Nephron progenitor cell (in vitro differentiated cells): ENCODE data around the gene EYA3.

Experiments
- DNase-seq: peaks from one replicate; pipeline ENCODE4 v3.0.0; 2021
- H3K27ac Mint-ChIP-seq: 2 replicates; pipeline ENCODE4 v1.8.0; 2021; ENCODE audit warnings: mild to moderate bottlenecking, moderate library complexity, mixed read lengths
- H3K27me3 Mint-ChIP-seq: 2 replicates; pipeline ENCODE4 v1.8.0; 2021; ENCODE audit warnings: mild to moderate bottlenecking, low read depth, mixed read lengths; ENCODE audit not compliant: poor library complexity
- H3K36me3 Mint-ChIP-seq: 2 replicates; pipeline ENCODE4 v1.8.0; 2021; ENCODE audit warnings: low read depth, mixed read lengths
- H3K4me1 Mint-ChIP-seq: 2 replicates; pipeline ENCODE4 v1.8.0; 2021; ENCODE audit warnings: mixed read lengths
- H3K4me3 Mint-ChIP-seq: 2 replicates; pipeline ENCODE4 v1.8.0; 2021; ENCODE audit warnings: mild to moderate bottlenecking, moderate library complexity, mixed read lengths
- H3K9me3 Mint-ChIP-seq: 2 replicates; pipeline ENCODE4 v1.8.0; 2021; ENCODE audit warnings: mild to moderate bottlenecking, moderate library complexity, mixed read lengths
- CTCF ChIP-seq: fragments of 200-600 bp; sonication (generic); IDR thresholded peaks from 2 replicates; pipeline ENCODE4 v1.5.0; 2021; ENCODE audit warnings: antibody characterized with exemption

The EYA3 gene

GRCh38 chr1:28134651-28135207 is 46.3 kb upstream of the EYA3 start:
- peaks cover 25% of the 10 kb centered on the region for H3K4me1 Mint-ChIP-seq
- peaks cover 21% of the 10 kb centered on the region for H3K9me3 Mint-ChIP-seq
- no peaks in the 10 kb centered on the region for H3K36me3 Mint-ChIP-seq
- H3K4me3 Mint-ChIP-seq, result no peak overlapping the region
- peaks cover 10% of the 10 kb centered on the region for H3K27me3 Mint-ChIP-seq
- no peak for TF ChIP-seq CTCF
- no peak overlapping the region for H3K27ac Mint-ChIP-seq
- DNase-seq, result no peak

- H3K4me1 Mint-ChIP-seq, result peaks cover 25% of the 10 kb centered on the region
- H3K9me3 Mint-ChIP-seq, result peaks cover 21% of the 10 kb centered on the region
- H3K36me3 Mint-ChIP-seq, result no peaks in the 10 kb centered on the region
- peak overlapping the region; percentile 68 for H3K27ac Mint-ChIP-seq
- no peak for TF ChIP-seq CTCF
- H3K4me3 Mint-ChIP-seq, result no peak overlapping the region
- no peak for DNase-seq
- peaks cover 30% of the 10 kb centered on the region for H3K27me3 Mint-ChIP-seq
Observed at GRCh38 chr1:28132171-28133167, 44.1 kb upstream of the EYA3 start.

GRCh38 chr1:28130901-28131300 is 42.5 kb upstream of the EYA3 start:
- Mint-ChIP-seq H3K27ac (no peak overlapping the region), H3K9me3 (peaks cover 21% of the 10 kb centered on the region)

GRCh38 chr1:28129150-28129549 is 40.7 kb upstream of the EYA3 start:
- Mint-ChIP-seq H3K4me3 (no peak overlapping the region), H3K36me3 (no peaks in the 10 kb centered on the region), H3K27me3 (peaks cover 45% of the 10 kb centered on the region), H3K27ac (no peak overlapping the region), H3K9me3 (peaks cover 9% of the 10 kb centered on the region), H3K4me1 (peaks cover 11% of the 10 kb centered on the region)
- TF ChIP-seq CTCF, result no peak
- DNase-seq, result no peak

More at GRCh38 chr1:28130901-28131300, 42.5 kb upstream of the EYA3 start:
- no peaks in the 10 kb centered on the region for H3K36me3 Mint-ChIP-seq
- no peak for TF ChIP-seq CTCF
- no peak for DNase-seq
- peaks cover 39% of the 10 kb centered on the region for H3K27me3 Mint-ChIP-seq
- H3K4me3 Mint-ChIP-seq, result no peak overlapping the region
- H3K4me1 Mint-ChIP-seq, result peaks cover 19% of the 10 kb centered on the region

- DNase-seq, result no peak
- Mint-ChIP-seq H3K9me3 (no peaks in the 10 kb centered on the region), H3K27me3 (peaks cover 45% of the 10 kb centered on the region), H3K4me3 (no peak overlapping the region), H3K36me3 (no peaks in the 10 kb centered on the region), H3K27ac (no peak overlapping the region), H3K4me1 (peaks cover 17% of the 10 kb centered on the region)
- no peak for TF ChIP-seq CTCF
Observed at GRCh38 chr1:28127617-28128257, 39.3 kb upstream of the EYA3 start.
